ENCODE results near the gene DGCR8.

The DGCR8 gene

GRCh38 chr22:20086763-20087162 lies 6.7 kb downstream of the DGCR8 start:
- Histone ChIP-seq H3K4me1 (peaks cover 34 to 51% (median 41%) of the 10 kb centered on the region in 10 experiments), H3K9me3 (replicated peaks in 1 of 11) (no peaks in the 10 kb centered on the region), H4K20me1 (peaks cover 28 to 100% (median 98%) of the 10 kb centered on the region in 11 experiments; a peak in 21 of 22 replicates), H3K4me3 (no peak overlapping the region), H3K27ac (no peak overlapping the region), H3K36me3 (peaks cover 64 to 100% (median 78%) of the 10 kb centered on the region in 11 experiments), H3K27me3 (no peaks in the 10 kb centered on the region), H3K4me2 (no peak overlapping the region), H3K9ac (0 out of 22 replicates have a peak overlapping the region, but pooled peaks of 2 of the 11 experiments have one; percentile 3 to 4)
- TF ChIP-seq Cebpa-rat (IDR thresholded peaks at IDR 0.05): no peak

GRCh38 chr22:20087319-20088262 lies 7.5 kb downstream of the DGCR8 start:
- no peak for TF ChIP-seq Cebpa-rat (IDR thresholded peaks at IDR 0.05)
- H3K9ac ChIP-seq: 0 out of 22 replicates have a peak overlapping the region, but pooled peaks of 2 of the 11 experiments have one; percentile 3 to 4
- no peaks in the 10 kb centered on the region for H3K9me3 ChIP-seq (replicated peaks in 1 of 11)
- peaks cover 27 to 100% (median 100%) of the 10 kb centered on the region in 11 experiments; a peak in 21 of 22 replicates for H4K20me1 ChIP-seq
- H3K4me2 ChIP-seq: no peak overlapping the region
- H3K27me3 ChIP-seq: no peaks in the 10 kb centered on the region
- no peak overlapping the region for H3K27ac ChIP-seq
- no peak overlapping the region for H3K4me3 ChIP-seq
- H3K4me1 ChIP-seq: peaks cover 26 to 42% (median 32%) of the 10 kb centered on the region in 10 experiments
- H3K36me3 ChIP-seq: peaks cover 72 to 100% (median 81%) of the 10 kb centered on the region in 11 experiments

GRCh38 chr22:20088263-20088648 lies 8.2 kb downstream of the DGCR8 start:
- peaks cover 20 to 36% (median 26%) of the 10 kb centered on the region in 10 experiments for H3K4me1 ChIP-seq
- TF ChIP-seq Cebpa-rat (IDR thresholded peaks at IDR 0.05): no peak
- peaks cover 20 to 100% (median 97%) of the 10 kb centered on the region in 11 experiments; a peak in 21 of 22 replicates for H4K20me1 ChIP-seq

GRCh38 chr22:20089226-20089976 lies 9.4 kb downstream of the DGCR8 start:
- peaks cover 8 to 24% (median 14%) of the 10 kb centered on the region in 10 experiments for H3K4me1 ChIP-seq
- no peak for TF ChIP-seq Cebpa-rat (IDR thresholded peaks at IDR 0.05)
- no peaks in the 10 kb centered on the region for H3K9me3 ChIP-seq (replicated peaks in 1 of 11)
- H3K36me3 ChIP-seq: peaks cover 90 to 100% (median 95%) of the 10 kb centered on the region in 11 experiments
- no peaks in the 10 kb centered on the region for H3K27me3 ChIP-seq
- no peak overlapping the region for H3K4me2 ChIP-seq
- H4K20me1 ChIP-seq: peaks cover 9 to 100% (median 97%) of the 10 kb centered on the region in 11 experiments; a peak in 21 of 22 replicates
- H3K9ac ChIP-seq: peak overlapping the region in 3 of 11 experiments; percentile 4 to 6 (median 4); a peak in 2 of 22 replicates
- no peak overlapping the region for H3K27ac ChIP-seq
- H3K4me3 ChIP-seq: no peak overlapping the region

More at GRCh38 chr22:20088263-20088648, 8.2 kb downstream of the DGCR8 start:
- H3K27ac ChIP-seq: no peak overlapping the region
- H3K9ac ChIP-seq: no peak overlapping the region
- H3K9me3 ChIP-seq (replicated peaks in 1 of 11): no peaks in the 10 kb centered on the region
- H3K36me3 ChIP-seq: peaks cover 79 to 100% (median 85%) of the 10 kb centered on the region in 11 experiments
- no peak overlapping the region for H3K4me3 ChIP-seq
- no peaks in the 10 kb centered on the region for H3K27me3 ChIP-seq
- no peak overlapping the region for H3K4me2 ChIP-seq

GRCh38 chr22:20089977-20090729 lies 10.1 kb downstream of the DGCR8 start:
- no peak overlapping the region for H3K4me3 ChIP-seq
- no peaks in the 10 kb centered on the region for H3K9me3 ChIP-seq (replicated peaks in 1 of 11)
- no peak overlapping the region for H3K27ac ChIP-seq
- H4K20me1 ChIP-seq: peaks cover 1 to 100% (median 95%) of the 10 kb centered on the region in 11 experiments; a peak in 20 of 22 replicates
- TF ChIP-seq Cebpa-rat (IDR thresholded peaks at IDR 0.05): no peak
- H3K4me2 ChIP-seq: peak overlapping the region in 3 of 11 experiments; percentile 19 to 33 (median 31); a peak in 4 of 22 replicates
- H3K9ac ChIP-seq: peak overlapping the region in 3 of 11 experiments; percentile 6 to 29 (median 12); a peak in 1 of 22 replicates
- peaks cover under 1 to 18% (median 7%) of the 10 kb centered on the region in 10 experiments; a peak in 18 of 20 replicates for H3K4me1 ChIP-seq
- no peaks in the 10 kb centered on the region for H3K27me3 ChIP-seq
- H3K36me3 ChIP-seq: peaks cover 98 to 100% (median 100%) of the 10 kb centered on the region in 11 experiments

GRCh38 chr22:20090730-20091240 lies 10.7 kb downstream of the DGCR8 start:
- H4K20me1 ChIP-seq: peaks cover 0 to 100% (median 92%) of the 10 kb centered on the region in 11 experiments; a peak in 20 of 22 replicates

GRCh38 chr22:20091690-20092476 lies 11.8 kb downstream of the DGCR8 start:
- H3K27me3 ChIP-seq: no peaks in the 10 kb centered on the region
- H3K9ac ChIP-seq: no peak overlapping the region; a peak in 1 of 22 replicates
- peaks cover 0 to 100% (median 84%) of the 10 kb centered on the region in 11 experiments; a peak in 19 of 22 replicates for H4K20me1 ChIP-seq
- H3K4me2 ChIP-seq: no peak overlapping the region
- H3K9me3 ChIP-seq (replicated peaks in 1 of 11): no peaks in the 10 kb centered on the region
- H3K4me3 ChIP-seq: no peak overlapping the region
- no peak overlapping the region for H3K27ac ChIP-seq
- TF ChIP-seq Cebpa-rat (IDR thresholded peaks at IDR 0.05): no peak
- H3K36me3 ChIP-seq: peaks cover 100% of the 10 kb centered on the region in 11 experiments
- peaks cover 0 to 18% (median 6%) of the 10 kb centered on the region in 10 experiments; a peak in 10 of 20 replicates for H3K4me1 ChIP-seq

More at GRCh38 chr22:20090730-20091240, 10.7 kb downstream of the DGCR8 start:
- peak overlapping the region in 3 of 11 experiments; percentile 12 to 28 (median 26); a peak in 6 of 22 replicates for H3K9ac ChIP-seq
- H3K4me2 ChIP-seq: peak overlapping the region in 3 of 11 experiments; percentile 19 to 33 (median 31); a peak in 4 of 22 replicates
- no peak overlapping the region for H3K4me3 ChIP-seq
- TF ChIP-seq Cebpa-rat (IDR thresholded peaks at IDR 0.05): no peak
- peaks cover 0 to 18% (median 6%) of the 10 kb centered on the region in 10 experiments; a peak in 10 of 20 replicates for H3K4me1 ChIP-seq
- peaks cover 100% of the 10 kb centered on the region in 11 experiments for H3K36me3 ChIP-seq
- H3K9me3 ChIP-seq (replicated peaks in 1 of 11): no peaks in the 10 kb centered on the region
- no peaks in the 10 kb centered on the region for H3K27me3 ChIP-seq
- no peak overlapping the region for H3K27ac ChIP-seq
